HepG2 (cell line): Measurements from ENCODE around the gene KCNQ5.

ENCODE experiments used
- ARNT ChIP-seq: fragments of 450-650 bp; IDR thresholded peaks from 2 replicates; pipeline ENCODE4 v1.6.1; 2017
- FOXJ3 ChIP-seq: sonication (generic); formaldehyde crosslinking; IDR thresholded peaks from 2 replicates; pipeline ENCODE4 v1.4.0; 2020; ENCODE audit warnings: missing genetic modification reagents, mild to moderate bottlenecking, borderline replicate concordance
- MAFK ChIP-seq, 2 experiments: IDR thresholded peaks in 1 of 2; conservative IDR thresholded peaks in 1 of 2; 2 replicates each; pipeline ENCODE4 v1.6.1; 2011; ENCODE audit warnings: improper control_type of control experiment in 2 of 2, low read length in 2 of 2
- ZFP36L1 ChIP-seq: sonication (generic); formaldehyde crosslinking; IDR thresholded peaks from 2 replicates; pipeline ENCODE4 v1.8.0; 2022; ENCODE audit warnings: mild to moderate bottlenecking, missing genetic modification reagents, moderate library complexity
- TF ChIP-seq, protein P1 (sequence below): sonication (generic); formaldehyde crosslinking; IDR thresholded peaks from 2 replicates; pipeline ENCODE4 v1.5.0; 2020; ENCODE audit warnings: mild to moderate bottlenecking, missing genetic modification reagents, moderate library complexity

GRCh38 chr6:72820153-72820552 lies 198.3 kb downstream of the KCNQ5 start:
- TF ChIP-seq MAFK (conservative IDR thresholded peaks at IDR 0.05 in 1 of 2, IDR thresholded peaks at IDR 0.05 in 1 of 2; ENCODE audit: low read length in 2 of 2) (no peak), ARNT (no peak), ZFP36L1 (CRISPR knock-in tag) (no peak), FOXJ3 (CRISPR knock-in tag) (no peak)
- TF ChIP-seq, protein P1, sequence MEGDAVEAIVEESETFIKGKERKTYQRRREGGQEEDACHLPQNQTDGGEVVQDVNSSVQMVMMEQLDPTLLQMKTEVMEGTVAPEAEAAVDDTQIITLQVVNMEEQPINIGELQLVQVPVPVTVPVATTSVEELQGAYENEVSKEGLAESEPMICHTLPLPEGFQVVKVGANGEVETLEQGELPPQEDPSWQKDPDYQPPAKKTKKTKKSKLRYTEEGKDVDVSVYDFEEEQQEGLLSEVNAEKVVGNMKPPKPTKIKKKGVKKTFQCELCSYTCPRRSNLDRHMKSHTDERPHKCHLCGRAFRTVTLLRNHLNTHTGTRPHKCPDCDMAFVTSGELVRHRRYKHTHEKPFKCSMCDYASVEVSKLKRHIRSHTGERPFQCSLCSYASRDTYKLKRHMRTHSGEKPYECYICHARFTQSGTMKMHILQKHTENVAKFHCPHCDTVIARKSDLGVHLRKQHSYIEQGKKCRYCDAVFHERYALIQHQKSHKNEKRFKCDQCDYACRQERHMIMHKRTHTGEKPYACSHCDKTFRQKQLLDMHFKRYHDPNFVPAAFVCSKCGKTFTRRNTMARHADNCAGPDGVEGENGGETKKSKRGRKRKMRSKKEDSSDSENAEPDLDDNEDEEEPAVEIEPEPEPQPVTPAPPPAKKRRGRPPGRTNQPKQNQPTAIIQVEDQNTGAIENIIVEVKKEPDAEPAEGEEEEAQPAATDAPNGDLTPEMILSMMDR (CRISPR knock-in tag), result no peak
